MV-4-11 (cell line): ENCODE results near the gene LTBP1.

Experiments
- DNase-seq: peaks from one replicate; lab custom pipeline; 2025; lab: John Stamatoyannopoulos, UW

LTBP1 gene

GRCh38 chr2:33383855-33384598 is 437.3 kb downstream of the LTBP1 start:
- DNase-seq = no peak

- no peak for DNase-seq
Observed at GRCh38 chr2:33384599-33384961, 437.8 kb downstream of the LTBP1 start.

DNA sequence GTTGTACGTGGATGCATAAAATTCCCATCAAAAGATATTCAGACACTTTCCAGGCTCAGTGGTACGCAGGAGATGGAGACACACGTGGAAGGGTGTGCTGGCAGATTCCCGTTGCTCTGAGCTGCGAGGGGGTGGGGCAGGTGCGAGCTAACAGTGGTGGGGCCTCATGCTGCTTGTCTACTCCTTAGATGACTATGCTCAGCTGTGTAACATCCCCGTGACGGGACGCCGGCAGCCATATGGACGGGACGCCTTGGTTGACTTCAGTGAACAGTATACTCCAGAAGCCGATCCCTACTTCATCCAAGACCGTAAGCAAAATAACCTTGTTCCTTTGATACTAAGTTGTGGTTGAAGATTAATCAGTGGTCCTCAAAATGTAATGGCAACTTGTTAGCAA is 442.2 kb downstream of the LTBP1 start:
- no peak for DNase-seq

- peak; percentile 7 for DNase-seq
Observed at GRCh38 chr2:33389695-33390094, 442.9 kb downstream of the LTBP1 start.

GRCh38 chr2:33391529-33392255 is 444.9 kb downstream of the LTBP1 start:
- DNase-seq = no peak

GRCh38 chr2:33392366-33392765 is 445.6 kb downstream of the LTBP1 start:
- DNase-seq = no peak

GRCh38 chr2:33395034-33395433 is 448.3 kb downstream of the LTBP1 start:
- DNase-seq = no peak

GRCh38 chr2:33395655-33396249 is 449.0 kb downstream of the LTBP1 start:
- DNase-seq = peak; percentile 66

GRCh38 chr2:33404321-33404720 is 457.6 kb downstream of the LTBP1 start:
- DNase-seq = no peak

DNA sequence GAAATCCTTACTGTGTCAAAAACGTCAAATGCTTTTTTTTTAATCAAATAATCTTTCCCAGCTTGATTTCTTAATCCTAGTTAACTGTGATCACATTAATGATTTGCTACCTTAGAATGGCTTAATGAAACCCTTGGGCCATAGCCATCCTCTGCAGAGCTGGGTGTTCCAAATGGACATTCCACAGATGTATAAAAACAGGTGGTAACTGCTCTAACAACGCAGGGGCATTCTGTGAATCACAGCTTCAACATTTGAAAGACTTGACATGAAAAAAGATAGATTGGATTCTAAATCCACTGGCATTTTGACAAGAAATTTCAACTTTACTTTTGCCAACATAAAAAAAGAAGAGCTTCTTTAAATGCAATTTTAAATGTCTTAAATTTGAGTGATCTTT is 459.9 kb downstream of the LTBP1 start:
- DNase-seq = no peak

DNA sequence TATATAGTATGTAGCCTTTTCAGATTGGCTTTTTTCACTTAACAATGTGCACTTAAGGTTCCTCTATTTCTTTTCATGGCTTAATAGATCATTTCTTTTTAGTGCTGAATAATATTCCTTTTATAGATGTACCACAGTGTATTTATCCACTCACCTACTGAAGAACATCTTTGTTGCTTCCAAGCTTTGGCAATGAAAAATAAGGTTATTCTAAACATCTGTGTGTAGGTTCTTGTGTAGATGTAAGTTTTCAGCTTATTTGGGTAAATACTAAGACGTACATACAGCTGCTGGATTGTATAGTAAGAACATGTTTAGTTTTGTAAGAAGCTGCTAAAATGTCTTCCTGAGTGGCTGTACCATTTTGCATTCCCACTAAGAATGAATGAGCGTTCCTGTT is 461.4 kb downstream of the LTBP1 start:
- no peak for DNase-seq

GRCh38 chr2:33409417-33409955 is 462.7 kb downstream of the LTBP1 start:
- no peak for DNase-seq

- no peak for DNase-seq
Observed at GRCh38 chr2:33411765-33412164, 465.0 kb downstream of the LTBP1 start.

- DNase-seq = peak; percentile 39
Observed at GRCh38 chr2:33412920-33413319, 466.2 kb downstream of the LTBP1 start.

DNA sequence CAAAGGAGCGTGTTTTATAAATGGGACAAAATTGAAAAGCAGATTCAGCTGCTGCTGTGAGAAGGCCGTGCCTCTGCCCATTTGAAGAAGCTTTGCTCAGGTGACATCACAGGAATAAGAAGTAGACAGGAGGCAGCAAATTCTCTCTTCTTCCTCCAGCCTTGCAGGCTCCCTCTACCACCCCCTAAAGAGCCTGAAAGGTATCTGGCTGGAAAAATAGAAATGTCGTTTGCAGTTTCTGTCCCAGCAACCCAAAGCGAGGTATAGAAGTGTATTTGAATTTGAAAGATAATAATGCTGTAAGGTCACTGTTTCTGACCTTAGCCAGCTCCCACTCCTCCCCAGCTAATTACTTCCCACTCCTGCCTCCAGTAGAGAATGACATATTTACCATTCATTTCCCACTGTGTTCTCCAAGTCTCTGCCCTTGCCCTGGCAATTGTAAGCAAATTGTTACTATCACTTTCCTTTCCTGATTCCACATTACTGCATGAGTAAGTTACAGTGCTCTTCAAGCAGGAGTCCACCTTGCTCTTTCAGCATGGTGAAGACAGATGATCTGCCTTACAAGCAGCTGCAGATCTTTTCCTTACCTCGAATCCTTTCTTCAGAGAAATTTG is 472.9 kb downstream of the LTBP1 start:
- DNase-seq = no peak

GRCh38 chr2:33420726-33421125 is 474.0 kb downstream of the LTBP1 start:
- no peak for DNase-seq

GRCh38 chr2:33421820-33422219 is 475.1 kb downstream of the LTBP1 start:
- DNase-seq = no peak

GRCh38 chr2:33425161-33425560 is 478.4 kb downstream of the LTBP1 start:
- DNase-seq = no peak

DNA sequence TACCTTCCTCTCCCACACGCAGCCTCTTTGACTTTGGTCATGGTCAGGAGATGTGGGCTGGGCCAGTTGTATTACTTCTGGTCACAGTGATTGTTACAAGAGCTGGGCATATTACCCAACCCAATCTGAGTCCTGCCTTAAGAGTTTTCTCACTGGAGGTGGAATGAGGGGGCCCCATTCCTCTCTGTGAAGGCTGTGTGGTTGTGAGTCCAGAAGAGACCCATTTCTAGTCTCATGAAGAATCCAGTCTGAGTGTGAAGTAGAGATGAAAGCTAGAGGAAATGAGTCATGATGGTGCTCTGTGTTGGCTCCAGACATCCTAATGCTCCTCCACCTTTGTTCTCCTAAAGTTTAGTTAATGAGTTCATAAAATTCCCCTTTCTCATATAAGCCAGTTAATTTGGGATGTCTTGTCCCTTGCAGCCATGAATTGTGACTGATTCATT is 478.9 kb downstream of the LTBP1 start:
- no peak for DNase-seq

DNA sequence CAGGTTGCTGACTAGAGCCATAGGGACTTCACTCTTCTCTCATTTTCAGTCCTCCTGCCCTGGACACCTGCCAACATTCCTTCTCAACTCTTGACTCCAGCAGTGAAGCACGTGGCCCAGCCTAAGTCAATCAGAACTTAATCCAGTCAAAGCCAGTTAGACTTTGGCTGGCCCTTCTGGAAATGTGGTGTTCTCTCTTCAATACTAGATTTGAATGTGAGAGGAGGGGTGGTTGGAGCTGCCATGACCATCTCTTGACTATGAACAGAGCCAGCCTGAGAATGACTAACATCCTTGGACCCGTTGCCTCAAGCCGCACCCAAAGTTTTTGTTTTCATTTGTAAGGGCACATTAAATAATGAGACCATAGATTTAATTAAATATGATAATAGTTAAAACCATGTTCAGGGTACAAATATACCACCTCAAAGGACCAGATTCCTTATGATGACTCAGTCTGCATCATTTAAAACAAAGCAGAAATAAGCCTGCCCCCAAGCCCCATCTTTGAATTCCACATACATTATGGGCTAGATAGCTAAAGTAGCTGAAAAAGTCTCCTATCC is 480.0 kb downstream of the LTBP1 start:
- no peak for DNase-seq

DNA sequence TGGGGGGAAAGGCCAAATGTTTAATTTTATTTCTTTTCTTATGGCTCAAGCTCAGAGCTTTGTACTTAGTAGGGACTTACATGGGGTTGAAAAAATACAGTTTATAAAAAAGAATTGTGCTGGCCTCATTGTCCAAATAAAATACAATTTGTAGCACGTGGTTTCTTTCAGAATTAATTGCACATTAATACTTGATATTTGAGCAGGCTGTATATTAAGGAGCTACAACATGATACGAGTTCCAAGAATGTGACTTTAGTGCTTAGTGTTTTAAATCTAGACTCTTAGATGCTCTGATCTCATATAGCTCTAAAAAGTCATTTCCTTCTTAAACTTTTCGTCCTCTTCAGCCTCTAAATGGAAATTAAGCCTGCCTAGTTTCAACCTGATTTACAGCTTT is 483.3 kb downstream of the LTBP1 start:
- DNase-seq = no peak

DNA sequence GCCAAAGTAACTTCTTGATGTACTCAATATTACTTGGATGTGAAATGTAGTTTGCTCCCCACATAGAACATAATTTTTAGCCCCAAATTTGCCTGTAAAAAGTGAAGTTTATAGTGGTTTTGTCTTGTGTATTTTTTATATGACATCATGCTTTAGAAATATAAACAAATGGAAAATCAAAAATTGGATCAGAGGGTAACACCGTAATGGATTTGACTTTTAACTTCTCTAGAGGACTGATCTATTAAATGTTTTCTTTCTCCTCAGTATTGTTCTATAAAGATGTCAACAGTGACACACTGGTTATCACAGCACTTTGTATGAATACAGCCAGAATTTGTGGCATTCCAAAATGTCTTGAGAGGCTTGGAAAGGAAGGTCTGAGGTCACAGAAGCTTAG is 484.1 kb downstream of the LTBP1 start:
- DNase-seq = no peak
